Liver (tissue), 3 donors: ENCODE results near the gene CACNA2D1.

ENCODE experiments used
- GABPA ChIP-seq, 2 donors: IDR thresholded peaks in 1 of 2; conservative IDR thresholded peaks in 1 of 2; 2 replicates each; pipeline ENCODE4 v1.6.1; 2016; ENCODE audit warnings: antibody characterized with exemption in 2 of 2, mild to moderate bottlenecking in 1 of 2, moderate library complexity in 1 of 2
- YY1 ChIP-seq: IDR thresholded peaks from 2 replicates; pipeline ENCODE4 v1.6.1; 2016; ENCODE audit warnings: antibody characterized with exemption, mild to moderate bottlenecking
- TF ChIP-seq, protein P1 (sequence below): fragments of 150-350 bp; IDR thresholded peaks from 2 replicates; pipeline ENCODE4 v1.5.1; 2017; ENCODE audit warnings: improper control_type of control experiment, low read depth, low read length; ENCODE audit not compliant: missing input control
- TF ChIP-seq, protein P2 (sequence below): IDR thresholded peaks from 2 replicates; pipeline ENCODE4 v1.6.1; 2016; ENCODE audit warnings: antibody characterized with exemption
- TF ChIP-seq, protein P3 (sequence below): IDR thresholded peaks from 2 replicates; pipeline ENCODE4 v1.6.1; 2016; ENCODE audit warnings: antibody characterized with exemption
- TF ChIP-seq, protein P4 (sequence below): IDR thresholded peaks from 2 replicates; pipeline ENCODE4 v1.6.1; 2016; ENCODE audit warnings: antibody characterized with exemption, mild to moderate bottlenecking
- donor health status: healthy.
- donor health status: healthy.

DNA sequence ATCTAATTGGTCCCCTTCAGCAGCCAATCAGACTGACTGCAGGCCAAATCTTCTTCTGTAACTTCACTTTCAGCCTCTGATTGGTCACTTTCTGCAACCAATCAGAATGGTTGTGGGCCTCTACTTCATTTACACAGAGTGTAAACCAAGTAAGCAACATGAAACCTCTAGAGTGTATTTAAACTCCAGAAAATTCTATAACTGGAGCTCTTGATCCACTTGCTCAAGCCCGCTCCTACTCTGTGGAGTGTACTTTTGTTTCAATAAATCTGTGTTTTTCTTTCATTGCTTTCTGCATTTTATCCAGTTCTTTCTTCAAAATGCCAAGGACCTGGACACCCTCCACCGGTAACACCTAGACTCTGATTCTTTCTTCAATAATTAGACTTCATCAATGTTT, 319.1 kb downstream of the CACNA2D1 start:
- TF ChIP-seq, protein P1, sequence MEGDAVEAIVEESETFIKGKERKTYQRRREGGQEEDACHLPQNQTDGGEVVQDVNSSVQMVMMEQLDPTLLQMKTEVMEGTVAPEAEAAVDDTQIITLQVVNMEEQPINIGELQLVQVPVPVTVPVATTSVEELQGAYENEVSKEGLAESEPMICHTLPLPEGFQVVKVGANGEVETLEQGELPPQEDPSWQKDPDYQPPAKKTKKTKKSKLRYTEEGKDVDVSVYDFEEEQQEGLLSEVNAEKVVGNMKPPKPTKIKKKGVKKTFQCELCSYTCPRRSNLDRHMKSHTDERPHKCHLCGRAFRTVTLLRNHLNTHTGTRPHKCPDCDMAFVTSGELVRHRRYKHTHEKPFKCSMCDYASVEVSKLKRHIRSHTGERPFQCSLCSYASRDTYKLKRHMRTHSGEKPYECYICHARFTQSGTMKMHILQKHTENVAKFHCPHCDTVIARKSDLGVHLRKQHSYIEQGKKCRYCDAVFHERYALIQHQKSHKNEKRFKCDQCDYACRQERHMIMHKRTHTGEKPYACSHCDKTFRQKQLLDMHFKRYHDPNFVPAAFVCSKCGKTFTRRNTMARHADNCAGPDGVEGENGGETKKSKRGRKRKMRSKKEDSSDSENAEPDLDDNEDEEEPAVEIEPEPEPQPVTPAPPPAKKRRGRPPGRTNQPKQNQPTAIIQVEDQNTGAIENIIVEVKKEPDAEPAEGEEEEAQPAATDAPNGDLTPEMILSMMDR = no peak
- TF ChIP-seq, protein P2, sequence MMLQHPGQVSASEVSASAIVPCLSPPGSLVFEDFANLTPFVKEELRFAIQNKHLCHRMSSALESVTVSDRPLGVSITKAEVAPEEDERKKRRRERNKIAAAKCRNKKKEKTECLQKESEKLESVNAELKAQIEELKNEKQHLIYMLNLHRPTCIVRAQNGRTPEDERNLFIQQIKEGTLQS = no peak
- TF ChIP-seq, protein P3, sequence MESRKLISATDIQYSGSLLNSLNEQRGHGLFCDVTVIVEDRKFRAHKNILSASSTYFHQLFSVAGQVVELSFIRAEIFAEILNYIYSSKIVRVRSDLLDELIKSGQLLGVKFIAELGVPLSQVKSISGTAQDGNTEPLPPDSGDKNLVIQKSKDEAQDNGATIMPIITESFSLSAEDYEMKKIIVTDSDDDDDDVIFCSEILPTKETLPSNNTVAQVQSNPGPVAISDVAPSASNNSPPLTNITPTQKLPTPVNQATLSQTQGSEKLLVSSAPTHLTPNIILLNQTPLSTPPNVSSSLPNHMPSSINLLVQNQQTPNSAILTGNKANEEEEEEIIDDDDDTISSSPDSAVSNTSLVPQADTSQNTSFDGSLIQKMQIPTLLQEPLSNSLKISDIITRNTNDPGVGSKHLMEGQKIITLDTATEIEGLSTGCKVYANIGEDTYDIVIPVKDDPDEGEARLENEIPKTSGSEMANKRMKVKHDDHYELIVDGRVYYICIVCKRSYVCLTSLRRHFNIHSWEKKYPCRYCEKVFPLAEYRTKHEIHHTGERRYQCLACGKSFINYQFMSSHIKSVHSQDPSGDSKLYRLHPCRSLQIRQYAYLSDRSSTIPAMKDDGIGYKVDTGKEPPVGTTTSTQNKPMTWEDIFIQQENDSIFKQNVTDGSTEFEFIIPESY = no peak
- TF ChIP-seq YY1 (no peak), GABPA (IDR thresholded peaks at IDR 0.05 in 1 of 2, conservative IDR thresholded peaks at IDR 0.05 in 1 of 2) (no peak)
- TF ChIP-seq, protein P4, sequence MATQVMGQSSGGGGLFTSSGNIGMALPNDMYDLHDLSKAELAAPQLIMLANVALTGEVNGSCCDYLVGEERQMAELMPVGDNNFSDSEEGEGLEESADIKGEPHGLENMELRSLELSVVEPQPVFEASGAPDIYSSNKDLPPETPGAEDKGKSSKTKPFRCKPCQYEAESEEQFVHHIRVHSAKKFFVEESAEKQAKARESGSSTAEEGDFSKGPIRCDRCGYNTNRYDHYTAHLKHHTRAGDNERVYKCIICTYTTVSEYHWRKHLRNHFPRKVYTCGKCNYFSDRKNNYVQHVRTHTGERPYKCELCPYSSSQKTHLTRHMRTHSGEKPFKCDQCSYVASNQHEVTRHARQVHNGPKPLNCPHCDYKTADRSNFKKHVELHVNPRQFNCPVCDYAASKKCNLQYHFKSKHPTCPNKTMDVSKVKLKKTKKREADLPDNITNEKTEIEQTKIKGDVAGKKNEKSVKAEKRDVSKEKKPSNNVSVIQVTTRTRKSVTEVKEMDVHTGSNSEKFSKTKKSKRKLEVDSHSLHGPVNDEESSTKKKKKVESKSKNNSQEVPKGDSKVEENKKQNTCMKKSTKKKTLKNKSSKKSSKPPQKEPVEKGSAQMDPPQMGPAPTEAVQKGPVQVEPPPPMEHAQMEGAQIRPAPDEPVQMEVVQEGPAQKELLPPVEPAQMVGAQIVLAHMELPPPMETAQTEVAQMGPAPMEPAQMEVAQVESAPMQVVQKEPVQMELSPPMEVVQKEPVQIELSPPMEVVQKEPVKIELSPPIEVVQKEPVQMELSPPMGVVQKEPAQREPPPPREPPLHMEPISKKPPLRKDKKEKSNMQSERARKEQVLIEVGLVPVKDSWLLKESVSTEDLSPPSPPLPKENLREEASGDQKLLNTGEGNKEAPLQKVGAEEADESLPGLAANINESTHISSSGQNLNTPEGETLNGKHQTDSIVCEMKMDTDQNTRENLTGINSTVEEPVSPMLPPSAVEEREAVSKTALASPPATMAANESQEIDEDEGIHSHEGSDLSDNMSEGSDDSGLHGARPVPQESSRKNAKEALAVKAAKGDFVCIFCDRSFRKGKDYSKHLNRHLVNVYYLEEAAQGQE = no peak
